Ovary (tissue), 9 donors: ENCODE data around the gene UBXN6. TPM values are rescaled to one million over a fixed set of nuclear protein-coding genes. Genes with fewer than 3 reads are reported as not detected.

Experiments
- DNase-seq, 5 donors: peaks; one replicate each; pipeline ENCODE4 v3.0.0-alpha.2; 2019 to 2020
- H3K27ac ChIP-seq, 2 donors: fragments of 200-600 bp; one replicate each; pipeline versions ENCODE4 v1.5.1 to v1.8.0; 2019 to 2022
- H3K27me3 ChIP-seq: fragments of 200-600 bp; one replicate; pipeline ENCODE4 v1.8.0; 2022
- H3K36me3 ChIP-seq: fragments of 200-600 bp; sonication (generic); one replicate; pipeline ENCODE4 v1.5.1; 2019
- H3K4me1 ChIP-seq: one replicate; pipeline ENCODE4 v1.8.1; 2013; ENCODE audit warnings: mild to moderate bottlenecking, moderate library complexity; ENCODE audit not compliant: insufficient read depth
- H3K4me3 ChIP-seq: fragments of 200-600 bp; sonication (generic); one replicate; pipeline ENCODE4 v1.5.1; 2017
- H3K9me3 ChIP-seq, 2 donors: fragments of 200-600 bp in 1 of 2; sonication (generic) in 1 of 2; one replicate each; pipeline versions ENCODE4 v1.5.1 to v1.8.1; 2013 to 2019; ENCODE audit warnings: mild to moderate bottlenecking in 1 of 2, moderate library complexity in 1 of 2
- CTCF ChIP-seq, 3 donors: fragments of 450-650 bp in 2 of 3; fragments of 200-600 bp in 1 of 3; IDR thresholded peaks; one replicate each; pipeline versions ENCODE4 v1.5.1 to v1.8.0; 2016 to 2022; ENCODE audit warnings: antibody characterized with exemption in 3 of 3, mild to moderate bottlenecking in 1 of 3
- EP300 ChIP-seq: sonication (generic); formaldehyde crosslinking; IDR thresholded peaks from one replicate; pipeline ENCODE4 v1.6.1; 2017; ENCODE audit warnings: antibody characterized with exemption
- POLR2A ChIP-seq: fragments of 450-650 bp; IDR thresholded peaks from one replicate; pipeline ENCODE4 v1.6.1; 2017; ENCODE audit warnings: antibody characterized with exemption, mild to moderate bottlenecking, moderate library complexity
- WGBS, 3 donors: extraction: QIAGEN DNeasy Blood & Tissue Kit in 1 of 3; methylation state at CpG; one replicate each; pipeline versions ENCODE4 v1.1.5 to v1.1.7; 2013 to 2017; 5-methylcytosine and 5-hydroxymethylcytosine counted together
- intact Hi-C, 4 donors: fragments of 100-400 bp; cut with DNase I; formaldehyde crosslinking; loops; one replicate each; pipeline versions ENCODE4 v1.11.0 to v1.15.1; 2022 to 2023
- polyA plus RNA-seq, 2 donors: library from polyadenylated mRNA; stranded (reverse); fragments of 200-250 nt in 1 of 2; fragments of 350-450 nt in 1 of 2; fragmentation: Illumina TruSeq in 1 of 2; extraction: RNeasy Lipid Tissue Mini Kit (QIAGEN cat#74804) in 1 of 2; gene quantifications; one replicate each; pipeline ENCODE4 v1.2.3, GENCODE V29; 2013 to 2014
- total RNA-seq, 7 donors: library from RNA; depleted of rRNA in 2 of 7; stranded (reverse); fragments of >200 nt in 2 of 7; fragmentation: NEBNext Ultra II Directional in 3 of 7; extraction: Animal tissue kit (Norgen Biotek cat#: 25700) in 3 of 7; gene quantifications; one replicate each; pipeline versions ENCODE4 v1.1.0 to v1.2.4, GENCODE V29; 2016 to 2023
- donor health status: DM: no; HTN: no; CAD: no; lungs with moderate emphysema.
- donor health status: DM: no; HTN: no; CAD: no.
- donor health status: Bipolar disorder and iron deficiency.
- donor health status: DM: yes; HTN: yes; CAD: no.
- donor health status: DM: no; HTN: no; CAD: no.
- donor health status: DM: yes; HTN: yes; CAD: no.

Gene UBXN6
- total and polyA plus RNA-seq, 9 donors: 19.3 to 170 (median 133) TPM

GRCh38 chr19:4453232-4454179 is 4.1 kb downstream of the UBXN6 start:
- peak overlapping the region in 1 of 2 donors; percentile 81 for H3K27ac ChIP-seq
- no peak for TF ChIP-seq POLR2A
- no peak for TF ChIP-seq CTCF (IDR thresholded peaks at IDR 0.05)
- no peak for TF ChIP-seq EP300
- peaks cover 17% of the 10 kb centered on the region for H3K4me1 ChIP-seq
- intact Hi-C loops: loop anchor here in 1 of 4 donors (5.0 kb wide), 1 partner anchor 1036 kb away; no protein-coding TSS in a partner anchor
- no peaks in the 10 kb centered on the region for H3K9me3 ChIP-seq
- no peaks in the 10 kb centered on the region for H3K36me3 ChIP-seq
- WGBS, 3 donors: 66 to 73% (median 72%) methylated on average over 26 to 34 of the region's 34 CpGs
- no peaks in the 10 kb centered on the region for H3K27me3 ChIP-seq
- H3K4me3 ChIP-seq: no peak overlapping the region
- peak in 1 of 5 donors; percentile 49 for DNase-seq

DNA sequence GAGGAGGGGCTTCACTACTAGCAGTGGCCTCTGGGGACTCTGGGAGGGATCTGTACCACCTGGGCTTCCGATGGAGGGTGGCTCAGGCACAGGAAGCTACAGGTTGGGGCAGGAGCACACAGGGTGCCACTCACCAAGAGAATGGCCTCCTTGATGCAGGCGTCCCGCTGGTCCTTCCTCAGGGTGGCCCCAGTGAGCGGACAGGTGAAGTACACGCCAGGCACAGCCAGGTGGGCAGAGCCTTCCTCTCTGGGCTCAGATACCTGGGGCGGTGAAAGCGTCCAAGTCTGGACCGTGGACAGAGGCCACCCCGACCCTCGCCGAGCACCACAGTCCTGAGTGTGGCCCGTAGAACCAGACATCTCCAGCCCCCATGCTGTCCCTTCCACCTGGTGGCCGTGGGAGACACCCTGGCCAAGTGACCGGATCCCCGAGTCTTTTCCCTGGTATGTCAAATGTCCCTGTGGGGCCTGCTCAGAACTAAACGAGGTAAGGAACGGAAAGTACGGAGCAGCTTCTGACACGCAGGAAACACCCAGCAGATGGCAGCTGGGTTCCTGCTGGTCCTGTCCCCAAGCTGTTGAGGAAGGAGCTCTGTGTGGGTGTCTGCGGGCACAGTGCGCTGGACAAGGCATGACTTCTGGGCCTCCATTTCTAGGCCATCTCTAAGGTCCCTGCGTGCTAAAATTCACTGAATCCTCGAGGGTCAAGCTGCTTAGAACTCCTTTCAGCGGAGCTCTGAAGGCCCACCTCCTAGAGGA is 5.2 kb downstream of the UBXN6 start:
- Histone ChIP-seq H3K27ac (no peak overlapping the region), H3K9me3 (no peaks in the 10 kb centered on the region), H3K4me1 (peaks cover 17% of the 10 kb centered on the region), H3K36me3 (no peaks in the 10 kb centered on the region), H3K4me3 (no peak overlapping the region), H3K27me3 (no peaks in the 10 kb centered on the region)
- WGBS, 3 donors: 86 to 90% (median 87%) methylated on average over 23 to 24 of the region's 24 CpGs
- DNase-seq: no peak
- intact Hi-C loops: loop anchor here in 1 of 4 donors (5.0 kb wide), 1 partner anchor 1035 kb away; no protein-coding TSS in a partner anchor
- no peak for TF ChIP-seq CTCF (IDR thresholded peaks at IDR 0.05)
- TF ChIP-seq POLR2A: no peak
- TF ChIP-seq EP300: no peak

GRCh38 chr19:4449639-4450028 is 8.0 kb downstream of the UBXN6 start:
- Histone ChIP-seq H3K27me3 (no peaks in the 10 kb centered on the region), H3K4me1 (peaks cover under 1% of the 10 kb centered on the region), H3K4me3 (no peak overlapping the region), H3K36me3 (no peaks in the 10 kb centered on the region), H3K9me3 (no peaks in the 10 kb centered on the region), H3K27ac (no peak overlapping the region)
- 87 to 92% (median 88%) methylated on average over 9 of the region's 9 CpGs for WGBS, 3 donors
- intact Hi-C loops: loop anchor here in 3 of 4 donors (5.0 to 10.0 kb wide), 2 partner anchors 185 to 1032 kb away; no protein-coding TSS in a partner anchor
- DNase-seq: no peak
- no peak for TF ChIP-seq EP300
- no peak for TF ChIP-seq POLR2A
- TF ChIP-seq CTCF (IDR thresholded peaks at IDR 0.05): no peak

- peak in 4 of 5 donors; percentile 54 to 83 (median 64) for DNase-seq
- intact Hi-C loops: loop anchor here in 2 of 4 donors (10.0 kb wide), 1 partner anchor 184 kb away; no protein-coding TSS in a partner anchor
- H3K4me1 ChIP-seq: no peaks in the 10 kb centered on the region
- no peaks in the 10 kb centered on the region for H3K27me3 ChIP-seq
- no peaks in the 10 kb centered on the region for H3K9me3 ChIP-seq
- no peaks in the 10 kb centered on the region for H3K36me3 ChIP-seq
- no peak overlapping the region for H3K27ac ChIP-seq
- TF ChIP-seq EP300 (no peak), POLR2A (no peak), CTCF (IDR thresholded peaks at IDR 0.05) (no peak)
- H3K4me3 ChIP-seq: no peak overlapping the region
- WGBS, 3 donors: 67 to 69% (median 68%) methylated on average over 24 of the region's 24 CpGs
Observed at GRCh38 chr19:4449022-4449638, 8.5 kb downstream of the UBXN6 start.
